Activated T-cell treated with anti-CD3 and anti-CD28 coated beads for 24 hours (primary cell): ENCODE measurements around the gene DOCK8.

Experiments
- DNase-seq: peaks from one replicate; pipeline ENCODE4 v3.0.0-alpha.2; 2020; ENCODE audit warnings: low read depth

DOCK8 gene

DNA sequence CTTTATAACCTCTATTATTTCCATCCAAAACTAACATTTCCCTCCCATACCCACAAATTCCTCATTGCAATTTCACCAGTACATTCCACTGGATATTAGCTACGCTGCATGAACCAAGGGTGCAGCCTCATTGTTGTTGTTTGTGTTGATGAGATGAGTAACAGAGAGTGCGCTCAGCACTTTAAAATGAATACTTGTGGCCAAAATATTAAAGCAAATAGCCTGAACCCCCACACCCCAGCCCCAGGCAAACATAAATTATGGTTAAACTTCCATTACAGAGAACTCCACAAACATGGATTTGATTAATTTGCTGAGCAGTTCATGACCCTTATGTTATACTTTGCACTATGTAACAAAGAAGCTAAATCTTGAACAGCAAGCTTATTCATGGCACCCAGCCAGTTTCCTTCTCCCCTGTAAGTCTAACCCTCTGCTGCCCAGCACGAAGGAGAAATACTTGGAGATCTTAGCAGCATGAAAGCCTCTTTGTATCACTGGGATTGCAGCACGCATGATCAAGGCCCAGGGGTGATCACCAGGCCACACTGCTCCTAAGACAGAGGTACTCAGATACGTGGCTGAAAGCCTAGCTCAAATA lies 205.0 kb downstream of the DOCK8 start:
- no peak for DNase-seq

DNA sequence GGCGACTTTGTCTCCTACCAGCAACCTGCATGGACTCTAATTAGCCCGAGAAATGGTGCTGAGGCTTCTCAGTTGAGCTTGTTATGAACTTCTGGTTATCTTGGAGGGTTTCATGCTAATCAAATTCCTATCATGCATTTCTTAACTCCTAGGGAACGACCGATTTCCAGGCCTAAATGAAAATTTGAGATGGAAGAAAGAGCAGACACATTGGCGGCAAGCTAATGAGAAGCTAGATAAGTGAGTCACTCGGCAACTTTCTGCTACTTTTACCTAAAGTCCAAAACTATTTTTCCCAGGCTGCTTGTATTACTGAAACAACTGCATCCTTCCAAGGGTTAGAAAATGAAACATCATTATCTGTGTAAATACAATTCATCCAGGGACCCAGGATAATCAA lies 207.2 kb downstream of the DOCK8 start:
- no peak for DNase-seq

DNA sequence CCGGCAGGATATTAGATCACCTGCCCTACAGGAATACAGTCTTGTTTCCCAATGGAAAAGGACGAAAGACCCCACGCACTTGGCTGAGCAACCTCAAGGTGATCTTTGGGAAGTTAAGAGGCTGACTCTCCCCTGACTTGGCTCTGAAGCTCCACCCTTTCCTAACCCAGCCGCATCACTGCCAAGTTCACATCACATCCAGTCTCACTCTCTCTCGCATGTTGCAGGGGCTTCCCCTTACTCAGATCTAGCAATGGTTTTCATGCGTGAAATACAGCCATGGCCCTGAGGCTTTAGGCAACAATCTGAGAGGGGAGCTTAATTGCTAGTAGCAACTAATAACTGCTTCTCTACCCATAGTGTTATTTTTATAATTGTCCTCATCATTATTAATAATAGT lies 211.6 kb downstream of the DOCK8 start:
- no peak for DNase-seq

DNA sequence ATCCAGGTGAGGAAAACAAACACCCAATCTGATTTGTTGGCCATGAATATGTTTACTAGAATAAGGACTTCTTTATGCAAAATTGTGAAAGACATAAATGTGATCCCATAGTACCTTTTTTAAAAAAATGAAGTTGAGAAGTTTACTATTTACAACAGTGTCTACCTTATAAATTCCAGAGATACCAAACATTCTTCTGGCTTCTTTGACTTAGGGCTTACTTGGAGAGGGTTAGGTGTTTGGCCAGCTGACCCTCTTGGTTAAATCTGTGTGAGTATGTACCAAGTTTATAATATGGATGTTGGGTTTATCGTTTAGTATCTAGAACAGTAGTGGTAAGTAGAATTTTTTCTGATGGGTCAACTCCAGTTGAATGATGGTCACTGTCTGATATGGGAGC lies 212.3 kb downstream of the DOCK8 start:
- DNase-seq: no peak

DNA sequence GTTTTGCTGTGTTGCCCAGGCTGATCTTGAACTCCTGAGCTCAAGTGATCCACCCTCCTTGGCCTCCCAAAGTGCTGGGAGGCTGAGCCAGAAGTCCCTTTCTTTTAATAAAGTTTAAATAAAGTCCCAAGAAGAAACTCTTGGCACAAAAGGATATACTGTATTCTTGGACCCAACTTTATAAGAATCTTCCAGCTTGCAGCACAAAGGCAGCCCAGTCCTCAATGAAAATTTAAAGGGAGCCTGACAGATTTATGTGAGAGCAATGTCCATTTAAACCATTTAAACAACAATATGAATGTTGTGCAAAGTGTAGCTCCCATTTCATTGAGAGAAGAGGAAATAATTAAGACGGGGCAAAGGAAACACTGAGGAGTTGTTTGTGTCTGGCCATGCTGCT lies 217.0 kb downstream of the DOCK8 start:
- no peak for DNase-seq

DNA sequence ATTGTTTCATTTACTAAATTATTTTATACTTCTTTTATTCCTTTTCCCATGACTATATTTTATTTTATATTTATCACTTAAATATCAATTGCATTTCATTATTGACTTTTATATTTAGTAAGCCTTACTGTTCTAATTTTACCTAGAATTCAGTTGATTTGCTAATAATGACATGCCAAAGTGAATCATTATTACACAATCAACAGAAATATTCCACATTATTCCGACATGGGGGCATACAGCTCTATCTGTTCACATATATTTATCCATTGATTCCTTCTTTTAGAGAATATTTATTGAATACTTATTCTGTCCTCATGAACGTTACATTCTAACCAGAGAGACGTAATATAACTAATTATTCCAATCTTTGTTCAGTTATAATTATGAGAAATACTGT lies 221.8 kb downstream of the DOCK8 start:
- no peak for DNase-seq

DNA sequence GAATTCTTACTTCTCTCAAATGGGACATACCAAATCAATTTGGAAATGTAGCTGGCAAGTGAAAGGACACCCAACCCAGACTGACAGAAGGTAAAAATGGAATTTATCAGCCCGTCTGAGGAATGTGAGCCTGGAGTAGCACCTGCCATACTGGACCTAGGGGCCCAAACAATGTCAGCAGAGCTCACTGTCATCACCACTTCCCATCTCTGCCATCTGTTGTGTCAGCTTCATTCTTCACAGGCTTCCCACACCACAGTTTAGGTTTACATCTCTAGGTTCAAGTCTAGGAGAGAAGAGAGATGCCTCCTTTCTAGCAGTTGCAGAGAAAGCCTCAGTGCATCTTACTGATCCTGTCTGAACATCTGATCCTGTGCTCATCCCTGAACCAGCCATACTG lies 222.4 kb downstream of the DOCK8 start:
- DNase-seq: no peak

DNA sequence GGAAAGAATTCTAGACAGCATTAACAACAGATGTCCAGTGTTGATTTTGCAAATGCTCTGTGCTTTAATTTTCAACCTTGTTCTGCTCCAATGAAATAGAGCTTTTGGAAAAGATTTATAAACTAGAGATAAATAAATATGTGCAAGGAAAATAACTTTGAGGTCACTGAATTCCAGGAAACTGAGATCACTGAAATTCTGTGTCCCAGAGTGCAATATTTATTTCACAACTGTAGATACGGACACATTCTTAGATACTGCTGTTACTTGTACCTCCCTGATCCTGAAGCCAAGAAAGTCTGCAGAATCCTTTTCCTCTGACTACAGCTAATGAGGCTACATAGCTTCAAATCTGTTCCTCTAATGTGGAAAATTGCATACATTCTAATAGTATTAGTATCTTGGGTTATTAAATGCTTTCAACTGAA lies 222.9 kb downstream of the DOCK8 start:
- DNase-seq: no peak

DNA sequence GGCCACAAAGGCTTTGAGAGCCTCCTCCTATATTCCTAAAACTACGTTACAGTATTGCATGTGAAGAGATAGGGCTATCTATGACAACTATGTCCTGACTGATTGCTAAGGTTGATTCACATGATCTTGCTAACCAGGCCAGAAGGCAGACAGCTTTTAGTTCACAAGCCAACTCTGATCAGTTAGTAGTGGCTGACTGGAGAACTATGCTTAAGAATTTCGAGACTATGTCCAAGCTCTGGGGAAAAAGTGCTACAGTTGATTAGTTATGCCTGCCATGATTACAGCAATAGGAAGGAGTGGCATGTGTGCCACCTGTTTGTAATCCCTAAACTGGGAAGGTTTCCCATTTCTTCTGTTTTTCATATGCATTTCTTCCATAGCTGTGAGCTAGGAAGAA lies 223.4 kb downstream of the DOCK8 start:
- no peak for DNase-seq

DNA sequence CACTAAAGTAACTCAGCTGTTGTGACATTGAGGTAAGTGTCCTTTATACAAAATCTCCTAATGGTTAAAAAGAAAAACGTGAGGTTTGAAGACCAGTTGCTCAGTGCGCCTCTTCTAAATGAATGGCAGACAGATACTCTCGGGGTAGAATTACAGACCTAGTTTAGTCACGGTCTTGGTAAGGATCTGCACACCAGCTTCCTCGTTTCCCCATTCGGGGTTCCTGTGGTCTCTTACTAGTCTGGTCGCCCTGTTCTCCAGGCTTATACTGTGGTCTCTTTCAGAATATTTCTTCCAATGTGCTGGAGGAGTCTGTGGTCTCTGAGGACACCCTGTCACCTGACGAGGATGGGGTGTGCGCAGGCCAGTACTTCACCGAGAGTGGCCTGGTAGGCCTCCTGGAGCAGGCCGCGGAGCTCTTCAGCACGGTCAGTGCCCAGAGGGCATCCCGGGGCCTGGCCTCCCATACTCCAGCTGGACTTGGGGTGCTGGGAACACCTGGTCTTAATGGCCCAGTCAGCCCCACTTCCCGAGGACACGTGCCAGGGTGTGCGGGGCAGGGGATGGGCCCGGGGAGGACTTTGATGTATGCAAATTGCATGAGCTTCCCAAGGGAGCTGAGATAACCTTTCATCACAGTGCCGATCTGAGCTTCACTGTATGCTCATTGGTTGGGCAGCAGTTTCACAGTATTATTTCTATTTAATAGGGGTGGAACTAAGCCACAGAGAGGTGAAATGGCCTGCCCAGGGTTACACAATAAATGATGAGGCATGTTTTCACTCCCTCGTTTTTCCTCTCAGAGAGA lies 224.5 kb downstream of the DOCK8 start:
- no peak for DNase-seq

DNA sequence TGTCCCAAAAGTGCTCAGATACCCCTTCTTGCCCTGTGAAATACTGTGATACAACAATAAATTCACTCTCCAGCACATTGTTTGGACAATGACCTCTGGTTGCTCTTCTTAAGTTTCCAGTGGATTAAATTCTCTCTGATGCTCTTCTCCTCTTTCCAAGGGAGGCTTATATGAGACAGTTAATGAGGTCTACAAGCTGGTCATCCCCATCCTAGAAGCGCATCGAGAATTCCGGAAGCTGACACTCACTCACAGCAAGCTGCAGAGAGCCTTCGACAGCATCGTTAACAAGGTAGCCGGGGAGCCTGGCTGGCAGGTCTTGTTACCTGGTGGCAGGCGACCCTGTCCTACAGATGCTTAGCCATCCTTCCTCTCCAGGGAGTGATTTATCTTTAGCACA lies 226.5 kb downstream of the DOCK8 start:
- no peak for DNase-seq

DNA sequence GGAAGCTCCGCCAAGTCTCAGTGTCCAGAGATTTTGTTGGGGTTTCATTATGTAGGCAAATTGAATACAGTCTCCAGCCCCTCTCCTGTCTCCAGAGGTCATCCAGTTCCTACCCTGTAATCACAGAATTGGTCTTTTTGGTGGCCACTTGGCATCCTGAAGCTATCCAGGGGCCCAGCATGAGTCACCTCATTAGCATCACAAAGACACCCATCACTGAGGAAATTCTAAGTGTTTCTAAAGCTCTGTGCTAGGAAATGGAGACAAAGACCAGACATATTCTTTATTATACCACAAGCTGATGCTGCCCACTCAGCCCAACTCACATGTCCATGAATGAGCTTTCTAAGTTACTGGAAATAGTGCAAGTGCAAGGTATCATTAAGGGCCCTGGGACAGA lies 229.9 kb downstream of the DOCK8 start:
- no peak for DNase-seq

DNA sequence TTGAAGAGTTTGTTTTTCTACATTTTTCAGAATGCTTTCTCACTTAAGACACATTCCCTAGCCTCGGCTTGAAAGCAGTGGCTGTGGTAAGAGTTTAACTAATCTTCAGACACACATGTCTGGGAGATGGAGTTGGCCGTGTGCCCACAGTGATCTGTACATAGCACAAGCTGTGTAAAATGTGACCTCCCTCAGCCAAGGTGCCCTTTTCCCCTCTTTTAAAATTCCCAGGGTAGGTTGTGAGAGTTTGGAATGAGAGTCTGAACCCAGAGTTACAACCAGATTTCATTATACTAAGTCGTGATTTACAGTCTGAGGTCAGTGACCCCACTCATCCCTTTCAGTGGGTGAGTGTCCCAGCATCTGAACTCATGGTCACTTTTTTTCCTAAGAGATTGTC lies 230.4 kb downstream of the DOCK8 start:
- no peak for DNase-seq

DNA sequence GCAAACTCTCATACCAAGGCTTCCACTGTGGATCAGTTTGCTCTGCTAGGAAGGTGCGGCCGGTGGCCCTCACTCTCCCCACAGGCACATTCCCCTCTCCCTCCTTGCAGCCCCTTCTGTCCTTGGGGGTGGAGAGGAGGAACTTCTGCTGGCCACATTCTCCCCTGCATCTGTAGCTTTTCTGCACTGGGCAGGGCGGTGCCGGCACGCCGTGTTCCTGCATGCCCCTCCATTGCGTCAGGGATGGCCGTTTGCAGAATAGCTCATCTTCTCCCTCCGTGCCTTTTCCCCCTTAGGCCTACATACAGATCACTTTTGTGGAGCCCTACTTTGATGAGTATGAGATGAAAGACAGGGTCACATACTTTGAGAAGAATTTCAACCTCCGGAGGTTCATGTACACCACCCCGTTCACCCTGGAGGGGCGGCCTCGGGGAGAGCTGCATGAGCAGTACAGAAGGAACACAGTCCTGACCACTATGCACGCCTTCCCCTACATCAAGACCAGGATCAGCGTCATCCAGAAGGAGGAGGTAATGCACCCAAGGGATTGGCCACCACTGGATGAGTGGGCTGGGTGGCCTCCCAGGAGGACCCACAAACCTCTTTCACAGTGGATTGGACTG lies 231.5 kb downstream of the DOCK8 start:
- DNase-seq: no peak

DNA sequence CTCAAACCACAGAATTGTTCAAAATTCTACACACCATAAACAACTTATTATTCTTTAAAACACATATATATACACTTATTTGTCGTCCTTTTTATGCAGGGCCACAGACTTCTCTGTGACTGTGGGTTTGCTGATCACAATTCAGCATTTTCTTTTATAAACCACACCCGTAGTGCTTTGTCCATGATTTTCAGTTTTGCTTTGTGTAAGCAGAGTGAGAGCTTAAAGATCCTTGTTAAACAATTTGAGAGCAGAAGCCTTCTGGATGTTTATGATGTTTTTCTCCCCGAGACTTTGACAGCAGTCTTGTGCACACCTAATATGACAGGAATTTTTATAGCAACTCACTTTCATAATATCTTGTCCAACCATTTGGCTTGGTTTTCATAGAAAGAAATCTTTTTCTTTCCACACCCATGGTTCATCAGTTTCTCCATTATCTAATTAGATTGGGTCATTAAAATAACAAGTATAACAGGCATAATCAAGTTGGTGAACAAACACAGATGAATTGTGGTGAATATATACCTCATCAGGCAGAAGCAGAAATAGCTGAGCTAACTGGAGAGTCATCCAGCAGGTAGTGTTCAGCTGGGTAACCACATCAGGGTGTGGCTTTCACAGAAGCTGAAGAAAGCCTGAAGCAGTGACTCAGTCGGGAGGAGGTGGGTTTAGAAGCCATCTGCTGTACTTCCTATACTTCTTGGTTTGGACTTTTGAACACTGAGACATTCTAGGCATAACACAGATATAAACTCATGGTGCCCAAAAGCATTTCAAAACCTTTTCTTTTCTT lies 232.8 kb downstream of the DOCK8 start:
- peak; percentile 48 for DNase-seq

DNA sequence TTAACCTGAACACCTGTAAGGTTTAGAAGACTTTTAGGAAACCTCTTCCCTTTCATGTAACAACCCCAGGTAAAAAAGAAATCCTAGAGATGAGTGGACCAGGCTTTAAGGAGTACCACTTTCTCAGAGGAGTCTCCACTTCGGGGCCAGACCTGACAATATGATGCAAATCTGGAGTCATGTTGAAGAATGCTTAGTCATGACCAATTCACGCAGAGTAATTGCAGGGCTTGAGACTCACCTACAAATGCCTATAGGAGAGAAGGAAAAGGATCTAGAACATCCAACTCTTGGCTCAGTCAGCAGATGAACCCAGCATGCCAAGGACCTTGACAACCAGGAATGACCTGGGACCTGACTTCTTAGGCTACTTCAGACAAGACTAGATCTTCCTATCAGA lies 235.4 kb downstream of the DOCK8 start:
- no peak for DNase-seq

DNA sequence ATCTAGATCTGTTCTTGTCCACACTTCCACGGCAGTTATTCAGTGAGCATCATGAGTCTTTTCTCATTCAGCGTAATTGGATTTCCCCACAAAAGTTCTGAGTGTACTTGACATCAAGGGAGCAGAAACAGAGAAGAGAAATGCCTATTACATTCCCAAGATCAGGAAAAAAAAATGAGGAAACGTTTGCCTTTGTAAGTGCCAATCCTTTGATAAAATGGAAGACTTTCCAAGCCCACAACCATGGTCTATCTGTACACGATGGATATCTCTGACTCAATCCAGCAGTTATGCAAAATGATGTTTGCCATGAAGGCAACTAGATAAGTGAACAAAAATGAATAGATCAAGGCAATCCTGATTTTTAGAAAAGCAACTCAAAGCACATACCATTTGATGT lies 235.9 kb downstream of the DOCK8 start:
- no peak for DNase-seq

DNA sequence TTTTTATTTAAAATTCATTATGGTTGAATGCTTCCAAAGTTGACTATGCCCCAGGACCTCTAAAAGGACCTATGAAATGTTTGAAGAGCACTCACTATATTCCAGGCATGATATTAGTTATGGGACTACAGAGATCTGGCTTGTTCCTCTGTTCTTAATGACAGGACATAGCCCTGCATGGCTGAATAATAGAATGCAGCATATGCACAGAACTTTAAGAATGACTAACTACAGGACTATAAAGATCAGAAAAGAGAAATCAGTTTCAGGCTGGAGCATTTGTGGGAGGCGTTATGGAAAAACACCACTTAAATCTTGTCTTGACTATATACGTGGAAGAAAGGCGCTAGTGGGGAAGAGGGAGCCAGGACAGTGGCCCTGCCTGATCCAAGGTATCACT lies 239.2 kb downstream of the DOCK8 start:
- no peak for DNase-seq

DNA sequence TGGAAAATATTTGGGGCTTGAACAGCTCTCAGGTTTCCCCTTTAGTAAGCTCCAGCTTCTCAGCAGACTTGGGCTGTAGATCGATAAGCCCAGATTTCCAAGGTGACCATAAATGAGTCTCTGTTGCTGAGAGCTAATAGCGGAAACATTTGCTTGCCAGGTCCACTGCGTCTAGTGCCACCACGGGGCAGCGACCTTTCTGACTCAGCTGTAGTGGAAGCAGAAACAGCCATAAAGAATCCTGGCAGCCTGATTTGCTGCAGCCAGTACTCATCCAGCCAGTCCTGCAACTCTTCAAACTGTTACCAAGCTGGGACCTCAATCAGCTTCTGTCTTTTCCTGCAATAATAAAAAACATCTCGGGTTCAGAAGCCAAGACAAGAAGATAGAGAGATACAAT lies 241.7 kb downstream of the DOCK8 start:
- no peak for DNase-seq

DNA sequence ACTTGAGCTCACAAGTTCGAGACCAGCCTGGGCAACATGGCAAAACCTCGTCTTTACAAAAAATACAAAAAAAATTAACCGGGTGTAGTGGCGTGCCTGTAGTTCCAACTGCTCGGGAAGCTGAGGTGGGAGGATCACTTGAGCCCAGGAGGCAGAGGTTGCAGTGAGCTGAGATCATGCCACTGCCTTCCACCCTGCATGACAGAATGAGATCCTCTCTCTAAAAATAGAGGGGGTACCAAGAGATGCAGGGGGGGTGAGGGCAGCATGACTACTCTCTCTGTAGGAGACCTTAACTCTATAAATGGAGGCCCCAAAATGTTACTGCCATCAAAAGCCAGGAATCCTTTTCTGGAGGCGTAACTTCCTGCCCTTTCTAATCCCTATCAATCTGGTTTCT lies 243.9 kb downstream of the DOCK8 start:
- no peak for DNase-seq

DNA sequence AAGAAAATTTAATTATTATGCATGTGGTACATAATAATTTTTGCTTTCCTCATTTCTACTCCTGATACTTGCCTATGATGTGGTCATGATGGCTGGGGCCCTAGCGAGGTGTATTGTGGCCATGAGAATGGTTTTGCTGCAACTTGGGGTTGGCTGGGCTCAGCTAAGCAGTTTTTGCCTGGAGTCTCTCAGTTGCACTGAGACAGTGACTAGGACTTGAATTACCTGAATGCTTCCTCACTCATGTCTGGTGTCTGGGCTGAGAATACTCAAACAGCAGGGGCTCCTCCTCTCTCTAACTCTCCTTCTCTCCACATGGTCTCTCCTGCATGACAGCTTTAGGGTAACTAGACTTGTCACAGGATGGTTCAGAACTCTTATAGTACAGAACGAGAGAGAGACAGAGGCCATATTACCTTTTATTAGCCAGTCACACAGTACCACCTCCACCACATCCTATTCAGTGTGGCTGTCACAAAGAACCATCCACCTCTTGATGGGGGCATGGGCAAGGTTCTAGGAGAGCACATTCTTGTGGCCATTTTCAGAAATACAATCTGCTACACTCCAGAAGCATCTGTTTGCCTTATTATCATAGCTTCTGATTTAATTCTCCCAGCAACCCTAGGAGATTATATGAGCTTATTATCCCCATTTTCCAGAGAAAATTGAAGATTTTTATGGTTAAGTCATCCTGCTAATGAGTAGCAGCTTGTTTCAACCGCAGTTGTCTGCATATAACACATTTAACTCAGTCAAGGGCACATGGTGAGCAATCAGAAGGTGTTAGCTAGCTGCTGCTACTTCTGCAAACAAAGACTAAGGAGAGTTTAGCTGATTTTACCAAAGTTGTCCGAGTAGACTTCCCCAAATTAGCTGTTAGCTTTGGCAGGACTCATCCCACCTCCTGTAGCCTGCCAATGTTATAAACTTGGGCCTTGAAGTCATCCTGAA lies 245.1 kb downstream of the DOCK8 start:
- no peak for DNase-seq

DNA sequence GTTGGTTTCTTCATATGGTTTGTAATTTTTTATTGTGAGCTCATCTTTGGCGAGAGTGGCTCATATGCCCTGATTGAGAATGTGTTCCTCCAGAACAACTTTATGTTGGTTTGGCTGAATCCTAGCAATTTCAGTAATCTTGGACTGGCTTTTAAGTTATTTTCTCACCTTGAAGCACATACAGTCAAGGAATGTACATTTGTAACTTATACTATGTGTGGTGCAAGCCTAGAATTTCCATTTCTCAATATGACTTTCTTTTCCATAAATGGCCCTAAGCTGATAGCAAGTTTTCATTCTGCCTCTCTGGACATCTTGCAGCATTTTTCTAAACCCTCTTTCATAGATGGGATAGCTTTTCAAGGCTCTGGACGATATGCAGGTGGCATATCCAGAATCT lies 247.5 kb downstream of the DOCK8 start:
- no peak for DNase-seq
